BLaER1 (cell line): ENCODE measurements around the gene CSF3R.
"Not testable (repeated sequence)": the region's sequence is repeated elsewhere in the genome, so short reads cannot be mapped to it uniquely, and the experiment has no call there.

Experiments used
- H3K27ac ChIP-seq: shearing (Covaris generic); formaldehyde crosslinking; 2 replicates; pipeline ENCODE4 v1.8.1; 2022
- H3K27me3 ChIP-seq: shearing (Covaris generic); formaldehyde crosslinking; 2 replicates; pipeline ENCODE4 v1.8.1; 2022
- H3K36me3 ChIP-seq: shearing (Covaris generic); formaldehyde crosslinking; 2 replicates; pipeline ENCODE4 v1.8.1; 2022
- H3K4me1 ChIP-seq: shearing (Covaris generic); formaldehyde crosslinking; 2 replicates; pipeline ENCODE4 v1.8.1; 2022
- H3K4me2 ChIP-seq: shearing (Covaris generic); formaldehyde crosslinking; 2 replicates; pipeline ENCODE4 v1.8.1; 2022
- H3K4me3 ChIP-seq: shearing (Covaris generic); formaldehyde crosslinking; 2 replicates; pipeline ENCODE4 v1.8.1; 2022
- H3K9ac ChIP-seq: shearing (Covaris generic); formaldehyde crosslinking; 2 replicates; pipeline ENCODE4 v1.8.1; 2022
- H3K9me3 ChIP-seq: shearing (Covaris generic); formaldehyde crosslinking; 2 replicates; pipeline ENCODE4 v1.8.1; 2022
- H4K20me1 ChIP-seq: shearing (Covaris generic); formaldehyde crosslinking; 2 replicates; pipeline ENCODE4 v1.8.1; 2022
- Cebpa-rat ChIP-seq: shearing (Covaris generic); IDR thresholded peaks from 2 replicates; pipeline ENCODE4 v1.8.1; 2022

The CSF3R gene

DNA sequence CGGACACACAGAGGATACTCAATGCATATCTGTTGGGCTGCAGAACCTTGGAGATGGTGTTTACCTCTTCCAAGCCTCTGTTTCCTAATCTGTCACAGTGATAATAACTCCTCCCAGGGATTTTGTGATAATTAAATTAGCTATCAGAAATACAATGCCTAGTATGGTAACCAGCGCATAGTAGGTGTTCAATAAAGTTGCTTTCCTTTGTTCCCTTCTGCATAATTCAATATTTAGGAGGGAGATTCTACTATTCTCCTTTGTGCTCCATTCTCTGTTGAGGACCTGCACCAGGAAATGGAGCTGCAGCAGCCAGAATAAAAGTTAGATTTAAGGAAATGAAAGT is 3.4 kb upstream of the CSF3R start:
- TF ChIP-seq Cebpa-rat: no peak
- H3K9me3 ChIP-seq: no peaks in the 10 kb centered on the region
- no peak overlapping the region for H3K4me3 ChIP-seq
- H3K36me3 ChIP-seq: no peaks in the 10 kb centered on the region
- H3K27me3 ChIP-seq: no peaks in the 10 kb centered on the region
- no peak overlapping the region for H3K4me2 ChIP-seq
- no peaks in the 10 kb centered on the region for H4K20me1 ChIP-seq
- H3K9ac ChIP-seq: no peak overlapping the region
- no peak overlapping the region for H3K27ac ChIP-seq
- H3K4me1 ChIP-seq: peaks cover 31% of the 10 kb centered on the region

GRCh38 chr1:36484099-36484498 is 1.4 kb upstream of the CSF3R start:
- Histone ChIP-seq H3K36me3 (no peaks in the 10 kb centered on the region), H3K4me3 (no peak overlapping the region), H3K9me3 (no peaks in the 10 kb centered on the region), H3K27ac (no peak overlapping the region), H4K20me1 (no peaks in the 10 kb centered on the region), H3K9ac (no peak overlapping the region), H3K4me1 (peaks cover 33% of the 10 kb centered on the region), H3K4me2 (no peak overlapping the region), H3K27me3 (no peaks in the 10 kb centered on the region)
- TF ChIP-seq Cebpa-rat: no peak

DNA sequence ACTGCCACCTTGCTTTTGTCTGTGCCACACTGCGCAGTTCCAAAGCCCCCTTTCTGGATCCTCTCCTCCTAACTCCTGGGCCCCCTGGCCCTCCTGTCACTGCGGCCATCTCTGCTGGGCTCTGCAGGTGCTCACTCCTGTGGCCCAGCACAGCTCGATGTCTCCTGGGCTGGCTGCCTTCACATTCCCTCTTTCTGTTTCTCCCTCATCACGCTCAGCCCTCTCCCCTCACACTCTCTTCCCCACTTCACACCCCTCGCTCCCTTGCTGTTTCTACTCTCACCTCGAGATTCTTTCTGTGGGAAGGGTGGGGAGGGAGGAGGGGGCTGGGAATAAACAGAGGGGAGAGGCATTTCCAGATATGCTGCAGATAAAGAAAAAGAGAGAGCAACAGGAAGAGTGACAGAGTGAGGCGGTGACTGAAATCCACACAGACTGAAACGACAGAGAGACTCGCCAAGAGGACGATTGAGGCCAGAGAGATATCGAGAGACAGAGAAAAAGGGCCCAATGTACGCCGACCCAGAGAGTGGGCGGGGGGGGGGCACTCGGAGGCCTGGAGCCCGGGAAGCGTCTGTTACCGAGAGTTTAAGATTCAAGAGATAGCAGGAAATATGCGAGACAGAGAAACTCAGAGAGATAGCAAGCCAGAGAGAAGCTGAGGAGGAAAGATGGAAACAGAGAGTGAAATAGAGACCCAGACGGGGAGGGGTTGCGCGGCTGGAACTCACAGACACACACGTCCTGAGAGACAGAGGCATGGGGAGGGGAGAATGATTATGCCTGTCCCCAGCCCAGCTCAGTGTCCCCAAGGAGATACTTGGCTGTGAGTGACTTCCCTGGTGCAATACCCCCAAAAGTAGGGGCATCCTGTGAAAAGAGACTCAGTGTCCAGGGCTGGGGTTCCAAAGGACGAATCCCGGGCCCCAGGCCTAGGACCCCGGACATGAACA is 666 bp downstream of the CSF3R start:
- H3K4me3 ChIP-seq: peak overlapping the region; percentile 49
- H3K9me3 ChIP-seq: no peaks in the 10 kb centered on the region
- no peaks in the 10 kb centered on the region for H3K27me3 ChIP-seq
- peaks cover 33% of the 10 kb centered on the region for H3K4me1 ChIP-seq
- H3K4me2 ChIP-seq: peak overlapping the region; percentile 85
- no peak for TF ChIP-seq Cebpa-rat
- peak overlapping the region; percentile 72 for H3K27ac ChIP-seq
- H3K36me3 ChIP-seq: no peaks in the 10 kb centered on the region
- H3K9ac ChIP-seq: peak overlapping the region; percentile 45
- no peaks in the 10 kb centered on the region for H4K20me1 ChIP-seq

- Histone ChIP-seq H3K4me3 (no peak overlapping the region), H3K9ac (no peak overlapping the region), H3K4me2 (peak overlapping the region; percentile 85; the same call in 1 of the 2 replicates), H3K9me3 (no peaks in the 10 kb centered on the region), H3K36me3 (no peaks in the 10 kb centered on the region), H4K20me1 (no peaks in the 10 kb centered on the region), H3K4me1 (peaks cover 26% of the 10 kb centered on the region), H3K27ac (no peak overlapping the region), H3K27me3 (no peaks in the 10 kb centered on the region)
- TF ChIP-seq Cebpa-rat: no peak
Observed at GRCh38 chr1:36481091-36481490, 1.6 kb downstream of the CSF3R start.

GRCh38 chr1:36480161-36480560 is 2.6 kb downstream of the CSF3R start:
- Histone ChIP-seq H3K36me3 (no peaks in the 10 kb centered on the region), H3K27me3 (no peaks in the 10 kb centered on the region), H3K4me1 (peaks cover 28% of the 10 kb centered on the region), H3K27ac (no peak overlapping the region), H3K4me2 (no peak overlapping the region), H3K9ac (no peak overlapping the region), H4K20me1 (no peaks in the 10 kb centered on the region), H3K4me3 (no peak overlapping the region), H3K9me3 (no peaks in the 10 kb centered on the region)
- no peak for TF ChIP-seq Cebpa-rat

DNA sequence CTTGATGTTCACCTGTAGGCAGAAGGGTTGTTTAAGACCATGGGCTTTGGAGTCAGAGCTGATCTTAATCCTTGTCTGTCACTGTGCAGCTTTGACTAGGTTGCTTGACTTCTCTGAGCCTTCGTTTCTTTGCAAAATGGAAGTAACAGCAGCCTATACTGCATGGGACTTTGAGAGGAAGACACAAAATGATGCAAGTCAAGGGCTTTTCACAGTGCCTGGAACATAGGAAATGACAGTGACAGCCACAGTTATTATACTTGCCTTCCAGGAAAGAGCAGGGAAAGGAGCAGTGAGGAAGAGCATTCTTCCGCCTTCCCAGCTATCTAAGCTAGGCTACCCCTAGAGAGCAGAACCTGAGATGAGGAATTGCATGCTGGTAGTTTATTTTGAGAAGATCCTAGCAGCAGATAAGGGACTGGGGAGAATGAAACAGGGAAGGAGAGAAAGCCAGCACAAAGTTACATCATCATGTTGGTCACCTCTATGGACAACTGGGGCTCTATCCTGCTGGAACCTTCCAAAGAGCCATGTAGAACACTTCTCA is 3.1 kb downstream of the CSF3R start:
- Histone ChIP-seq H3K9ac (no peak overlapping the region), H3K36me3 (no peaks in the 10 kb centered on the region), H3K9me3 (no peaks in the 10 kb centered on the region), H3K4me2 (no peak overlapping the region), H3K4me3 (no peak overlapping the region), H3K27me3 (no peaks in the 10 kb centered on the region), H3K27ac (no peak overlapping the region), H3K4me1 (peaks cover 34% of the 10 kb centered on the region), H4K20me1 (no peaks in the 10 kb centered on the region)
- TF ChIP-seq Cebpa-rat: no peak

- H3K9me3 ChIP-seq, H3K4me3 ChIP-seq, H3K27ac ChIP-seq, H3K9ac ChIP-seq, H4K20me1 ChIP-seq, H3K36me3 ChIP-seq, H3K27me3 ChIP-seq, H3K4me2 ChIP-seq: not testable (repeated sequence)
- peaks cover 30% of the 10 kb centered on the region for H3K4me1 ChIP-seq
Observed at GRCh38 chr1:36477615-36478014, 5.1 kb downstream of the CSF3R start.

DNA sequence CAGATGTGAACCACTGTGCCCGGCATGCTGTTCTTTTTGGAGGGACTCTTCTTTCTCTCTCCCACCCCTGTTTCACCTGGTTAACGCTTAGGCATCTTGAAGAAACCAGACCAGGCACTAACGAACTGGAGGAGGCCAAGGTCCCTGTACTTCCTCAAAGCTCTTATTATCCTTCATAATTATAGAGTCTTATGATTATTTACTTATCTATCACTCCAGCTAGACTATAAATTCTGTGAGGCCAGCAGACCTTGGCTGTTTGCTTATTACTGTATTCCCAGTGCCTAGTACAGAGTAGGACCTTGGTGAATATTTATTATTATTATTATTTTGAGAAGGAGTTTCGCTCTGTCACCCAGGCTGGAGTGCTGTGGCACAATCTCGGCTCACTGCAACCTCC is 5.8 kb downstream of the CSF3R start:
- Histone ChIP-seq H4K20me1 (no peaks in the 10 kb centered on the region), H3K4me2 (no peak overlapping the region), H3K27ac (no peak overlapping the region), H3K36me3 (no peaks in the 10 kb centered on the region), H3K9ac (no peak overlapping the region), H3K9me3 (no peaks in the 10 kb centered on the region), H3K27me3 (no peaks in the 10 kb centered on the region), H3K4me1 (peaks cover 23% of the 10 kb centered on the region), H3K4me3 (no peak overlapping the region)
- TF ChIP-seq Cebpa-rat: no peak

DNA sequence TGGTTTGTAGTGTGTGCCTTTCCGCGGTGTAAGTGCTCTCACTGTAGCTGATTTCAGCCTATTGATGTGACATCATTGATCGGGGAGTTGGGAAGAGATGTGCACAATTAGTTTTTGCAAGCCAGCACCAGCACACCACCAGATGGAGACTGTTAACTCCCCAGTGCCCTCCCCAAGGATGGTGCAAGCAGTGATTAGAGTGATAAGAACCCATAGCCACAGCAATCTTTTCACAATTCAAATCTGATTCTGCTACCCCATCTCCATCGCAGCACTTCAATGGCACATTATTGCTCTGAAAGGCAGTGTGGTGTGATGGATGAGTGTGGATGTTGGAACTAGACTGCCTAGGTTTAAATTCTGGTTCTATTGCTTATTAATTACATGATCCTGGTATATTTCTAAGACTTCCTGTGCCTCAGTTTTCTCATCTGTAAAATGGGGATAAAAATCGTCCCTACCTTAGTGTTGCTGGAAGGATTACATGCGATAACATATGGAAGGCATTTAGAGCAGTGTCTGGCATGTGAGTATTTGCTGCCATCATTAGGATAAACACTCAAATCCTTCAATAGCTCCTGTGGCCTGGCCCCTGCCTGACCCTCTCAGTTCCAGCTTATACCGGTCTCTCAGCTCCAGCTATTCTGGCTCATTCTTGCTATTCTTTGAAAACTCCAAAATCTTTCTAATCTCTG is 6.7 kb downstream of the CSF3R start:
- H3K9me3 ChIP-seq: no peaks in the 10 kb centered on the region
- H3K4me3 ChIP-seq: no peak overlapping the region
- no peaks in the 10 kb centered on the region for H3K27me3 ChIP-seq
- no peak for TF ChIP-seq Cebpa-rat
- no peaks in the 10 kb centered on the region for H4K20me1 ChIP-seq
- no peak overlapping the region for H3K27ac ChIP-seq
- no peak overlapping the region for H3K9ac ChIP-seq
- H3K4me1 ChIP-seq: peaks cover 14% of the 10 kb centered on the region
- H3K4me2 ChIP-seq: no peak overlapping the region
- no peaks in the 10 kb centered on the region for H3K36me3 ChIP-seq

DNA sequence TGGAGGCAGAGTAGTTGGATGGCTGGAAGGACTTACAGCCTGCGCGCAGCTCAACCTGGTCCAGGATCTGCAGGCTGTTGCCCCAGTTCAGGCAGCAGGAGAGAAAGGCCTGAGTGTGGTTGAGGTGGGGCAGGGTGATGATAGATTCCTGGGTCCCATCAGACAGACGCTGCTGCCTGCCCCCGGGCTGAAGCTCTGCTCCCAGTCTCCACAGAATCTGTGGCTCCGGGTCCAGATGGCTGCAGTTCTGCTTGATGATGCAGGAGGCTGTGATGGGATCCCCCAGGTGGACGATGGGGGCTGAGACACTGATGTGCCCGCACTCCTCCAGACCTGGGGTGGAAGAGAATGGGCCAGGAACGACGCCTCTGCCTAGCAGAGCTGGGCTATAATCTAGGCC is 7.4 kb downstream of the CSF3R start:
- Histone ChIP-seq H3K27me3 (no peaks in the 10 kb centered on the region), H3K4me2 (no peak overlapping the region), H3K27ac (no peak overlapping the region), H3K9ac (no peak overlapping the region), H3K4me1 (peaks cover 13% of the 10 kb centered on the region), H4K20me1 (no peaks in the 10 kb centered on the region), H3K36me3 (no peaks in the 10 kb centered on the region), H3K4me3 (no peak overlapping the region), H3K9me3 (no peaks in the 10 kb centered on the region)
- TF ChIP-seq Cebpa-rat: no peak
